Posterior vena cava (tissue), 2 donors: ENCODE measurements around the gene ACP5. TPM values are rescaled to one million over a fixed set of nuclear protein-coding genes. Genes with fewer than 3 reads are reported as not detected.

Experiments
- total RNA-seq, 2 donors: library from RNA; stranded (reverse); fragmentation: NEBNext Ultra II Directional; extraction: Animal tissue kit (Norgen Biotek cat#: 25700); gene quantifications; one replicate each; pipeline ENCODE4 v1.2.1, GENCODE V29; 2021
- donor health status: DM: yes; HTN: yes; CAD: no.
- donor health status: DM: yes; HTN: yes; CAD: no.

ACP5 gene
- total RNA-seq, 2 donors from 2014 or later, result 5.5 to 8.4 TPM

Other genes starting within 250 kb of the ACP5 start
- gene RAB3D, start 238.0 kb downstream of the ACP5 start, total RNA-seq, result 10 to 100 TPM; 33.5 to 34.2 TPM
- gene TMEM205, start 231.4 kb downstream of the ACP5 start, total RNA-seq, result 10 to 100 TPM; 41.5 to 42.9 TPM
- 10 to 100 TPM; 13.0 to 20.9 TPM for gene CCDC159, start 231.1 kb downstream of the ACP5 start, total RNA-seq
- 10 to 100 TPM; 38.4 to 40.2 TPM for gene PLPPR2, start 222.2 kb downstream of the ACP5 start, total RNA-seq
- gene SWSAP1, start 203.0 kb downstream of the ACP5 start, total RNA-seq, result 1 to 10 TPM; 1.2 to 1.8 TPM
- gene EPOR, start 193.3 kb downstream of the ACP5 start, total RNA-seq, result 1 to 10 TPM; 4.0 to 6.4 TPM
- gene RGL3, start 158.3 kb downstream of the ACP5 start, total RNA-seq, result 10 to 100 TPM in 1 of 2 donors, 1 to 10 TPM in 1; 7.7 to 12.9 TPM
- gene ODAD3, start 142.5 kb downstream of the ACP5 start, total RNA-seq, result under 1 TPM in 1 of 2 donors, not detected in 1; 0.69 TPM
- gene PRKCSH, start 142.0 kb downstream of the ACP5 start, total RNA-seq, result 100 to 1,000 TPM; 161 to 188 TPM
- not detected for gene ELAVL3, start 96.6 kb downstream of the ACP5 start, total RNA-seq
- 1 to 10 TPM; 6.1 to 9.4 TPM for gene ZNF653, start 71.8 kb downstream of the ACP5 start, total RNA-seq
- 10 to 100 TPM; 27.9 TPM for gene ECSIT, start 48.5 kb downstream of the ACP5 start, total RNA-seq
- gene CNN1, start 38.8 kb downstream of the ACP5 start, total RNA-seq, result 1,000 to 10,000 TPM; 1,163 to 1,588 TPM
- 10 to 100 TPM; 23.2 to 36.9 TPM for gene ELOF1, start 18.4 kb downstream of the ACP5 start, total RNA-seq
- gene ZNF627, start 19.8 kb upstream of the ACP5 start, total RNA-seq, result 1 to 10 TPM; 8.5 to 8.8 TPM
- gene ZNF823, start 161.3 kb upstream of the ACP5 start, total RNA-seq, result 1 to 10 TPM; 4.5 to 5.4 TPM
- gene ZNF441, start 189.4 kb upstream of the ACP5 start, total RNA-seq, result 10 to 100 TPM; 11.1 to 16.1 TPM
- gene ZNF491, start 220.9 kb upstream of the ACP5 start, total RNA-seq, result 1 to 10 TPM; 2.4 to 2.9 TPM
- 10 to 100 TPM in 1 of 2 donors, 1 to 10 TPM in 1; 8.8 to 10.5 TPM for gene ZNF440, start 236.6 kb upstream of the ACP5 start, total RNA-seq